ENCODE results near the gene DAZAP2. TPM values are rescaled to one million over a fixed set of nuclear protein-coding genes. Genes with fewer than 3 reads are reported as not detected.
"Not testable (repeated sequence)": the region's sequence is repeated elsewhere in the genome, so short reads cannot be mapped to it uniquely, and the experiment has no call there.

DAZAP2 gene
- total RNA-seq, 2 experiments from 2014 or later = 106 to 119 TPM

DNA sequence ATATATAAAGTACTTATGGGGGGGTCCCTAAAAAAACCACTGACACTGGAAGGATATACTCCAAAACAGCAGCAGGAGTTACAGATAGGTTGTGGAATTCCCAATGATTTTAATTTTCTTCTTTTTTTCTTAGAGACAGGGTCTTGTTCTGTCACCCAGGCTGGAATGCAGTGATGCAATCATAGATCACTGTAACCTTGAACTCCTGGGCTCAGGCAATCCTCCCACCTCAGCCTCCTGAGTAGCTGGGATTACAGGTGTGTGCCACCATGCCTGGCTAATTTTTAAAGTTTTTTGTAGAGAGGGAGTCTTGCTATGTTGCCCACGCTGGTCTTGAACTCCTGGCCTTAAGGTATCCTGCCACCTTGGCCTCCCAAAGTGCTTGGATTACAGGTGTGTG is 21.0 kb downstream of the DAZAP2 start:
- CTCF ChIA-PET = interaction anchor here (0.7 to 1.4 kb wide), 2 partner anchors 16 to 81 kb away, joined by 3 to 4 read pairs; no protein-coding TSS in a partner anchor
- H3K4me3 Mint-ChIP-seq; H3K27ac Mint-ChIP-seq; POLR2A ChIA-PET; H3K36me3 Mint-ChIP-seq; H3K27me3 Mint-ChIP-seq; H3K4me1 Mint-ChIP-seq (ENCODE audit: low read depth); DNase-seq; H3K9me3 Mint-ChIP-seq; intact Hi-C loops (cut with micrococcal nuclease): not testable (repeated sequence)

DNA sequence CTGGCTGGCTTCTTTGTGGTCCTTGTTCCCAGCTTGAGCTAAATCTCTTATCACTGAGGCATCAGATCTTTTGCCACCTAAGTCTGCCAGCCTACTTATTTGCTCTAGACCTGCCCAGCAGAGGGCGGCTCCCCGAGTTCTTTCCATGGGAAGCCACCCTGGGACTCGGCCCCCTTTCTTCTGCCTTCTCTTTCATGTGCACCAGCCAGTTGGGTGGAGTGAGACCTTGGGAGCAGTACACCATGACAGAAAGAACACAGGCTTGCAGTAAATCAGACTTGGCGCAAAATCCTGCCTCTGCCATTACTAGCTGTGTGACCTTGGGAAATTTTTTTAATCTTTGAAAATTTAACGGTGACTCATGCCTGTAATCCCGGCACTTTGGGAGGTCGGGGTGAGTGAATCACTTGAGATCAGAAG is 24.1 kb downstream of the DAZAP2 start:
- intact Hi-C loops (cut with micrococcal nuclease) = loop anchor here (10.0 kb wide), 1 partner anchor 272 kb away; no protein-coding TSS in a partner anchor
- no peak overlapping the region for H3K27ac Mint-ChIP-seq
- no peaks in the 10 kb centered on the region for H3K27me3 Mint-ChIP-seq
- H3K36me3 Mint-ChIP-seq = no peaks in the 10 kb centered on the region
- peak; percentile 57 for DNase-seq
- H3K4me3 Mint-ChIP-seq = no peak overlapping the region
- POLR2A ChIA-PET = interaction anchor here (0.7 to 1.3 kb wide), 2 partner anchors 8 to 29 kb away, joined by 3 read pairs; no protein-coding TSS in a partner anchor
- H3K9me3 Mint-ChIP-seq = no peaks in the 10 kb centered on the region
- CTCF ChIA-PET = interaction anchor here (0.9 to 4.2 kb wide), 7 partner anchors 8 to 87 kb away, joined by 3 to 42 read pairs (median 7); no protein-coding TSS in a partner anchor
- peaks cover 18% of the 10 kb centered on the region for H3K4me1 Mint-ChIP-seq (ENCODE audit: low read depth)

DNA sequence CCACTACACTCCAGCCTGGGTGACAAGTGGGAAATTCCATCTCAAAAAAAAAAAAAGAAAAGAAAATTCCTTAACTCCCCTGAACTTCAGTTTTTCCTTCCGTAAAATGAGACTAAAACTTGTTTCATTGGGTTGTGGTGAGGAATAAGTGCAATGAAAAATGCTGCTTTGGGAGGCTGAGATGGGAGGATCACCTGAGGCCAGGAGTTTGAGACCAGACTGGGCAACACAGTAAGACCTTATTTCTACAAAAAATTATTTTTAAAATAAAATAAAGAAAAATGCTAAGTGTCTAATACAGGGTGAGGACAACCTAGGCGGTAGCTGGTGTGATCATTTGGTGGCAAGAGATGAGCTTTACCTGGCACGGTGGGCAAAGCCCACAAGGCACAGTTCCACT is 24.7 kb downstream of the DAZAP2 start:
- POLR2A ChIA-PET = interaction anchor here (0.7 to 1.3 kb wide), 2 partner anchors 8 to 29 kb away, joined by 3 read pairs; no protein-coding TSS in a partner anchor
- H3K4me1 Mint-ChIP-seq (ENCODE audit: low read depth) = peaks cover 18% of the 10 kb centered on the region
- H3K27ac Mint-ChIP-seq = no peak overlapping the region
- CTCF ChIA-PET = interaction anchor here (0.9 to 4.2 kb wide), 5 partner anchors 10 to 78 kb away, joined by 3 to 42 read pairs (median 7); no protein-coding TSS in a partner anchor
- H3K4me3 Mint-ChIP-seq = no peak overlapping the region
- H3K36me3 Mint-ChIP-seq = no peaks in the 10 kb centered on the region
- DNase-seq = no peak
- intact Hi-C loops (cut with micrococcal nuclease) = loop anchor here (10.0 kb wide), 1 partner anchor 271 kb away; no protein-coding TSS in a partner anchor
- no peaks in the 10 kb centered on the region for H3K27me3 Mint-ChIP-seq
- no peaks in the 10 kb centered on the region for H3K9me3 Mint-ChIP-seq

GRCh38 chr12:51264297-51264696 is 25.7 kb downstream of the DAZAP2 start:
- DNase-seq = no peak
- Mint-ChIP-seq H3K27ac (no peak overlapping the region), H3K4me1 (ENCODE audit: low read depth) (peaks cover 23% of the 10 kb centered on the region), H3K9me3 (no peaks in the 10 kb centered on the region), H3K4me3 (no peak overlapping the region), H3K36me3 (no peaks in the 10 kb centered on the region), H3K27me3 (no peaks in the 10 kb centered on the region)
- ChIA-PET CTCF (interaction anchor here (4.2 kb wide), 1 partner anchor 77 kb away, joined by 42 read pairs; no protein-coding TSS in a partner anchor), POLR2A (interaction anchor here (0.7 kb wide), 1 partner anchor 37 kb away, joined by 3 read pairs; no protein-coding TSS in a partner anchor)
- intact Hi-C loops (cut with micrococcal nuclease) = loop anchor here (10.0 kb wide), 1 partner anchor 271 kb away; no protein-coding TSS in a partner anchor

- no peak for DNase-seq
- Mint-ChIP-seq H3K4me3 (no peak overlapping the region), H3K27ac (no peak overlapping the region), H3K9me3 (no peaks in the 10 kb centered on the region), H3K36me3 (no peaks in the 10 kb centered on the region), H3K27me3 (no peaks in the 10 kb centered on the region), H3K4me1 (ENCODE audit: low read depth) (peaks cover 25% of the 10 kb centered on the region)
- CTCF ChIA-PET = no interaction called here
- intact Hi-C loops (cut with micrococcal nuclease) = loop anchor here (10.0 kb wide), 1 partner anchor 270 kb away; no protein-coding TSS in a partner anchor
- POLR2A ChIA-PET = interaction anchor here (0.7 kb wide), 1 partner anchor 36 kb away, joined by 3 read pairs; no protein-coding TSS in a partner anchor
Measured at GRCh38 chr12:51265024-51265423, 26.4 kb downstream of the DAZAP2 start.

GRCh38 chr12:51269174-51270066 is 30.8 kb downstream of the DAZAP2 start:
- H3K27ac Mint-ChIP-seq = no peak overlapping the region
- peaks cover 10% of the 10 kb centered on the region for H3K27me3 Mint-ChIP-seq
- POLR2A ChIA-PET = interaction anchor here (0.8 kb wide), 1 partner anchor 72 kb away, joined by 4 read pairs; no protein-coding TSS in a partner anchor

DNA sequence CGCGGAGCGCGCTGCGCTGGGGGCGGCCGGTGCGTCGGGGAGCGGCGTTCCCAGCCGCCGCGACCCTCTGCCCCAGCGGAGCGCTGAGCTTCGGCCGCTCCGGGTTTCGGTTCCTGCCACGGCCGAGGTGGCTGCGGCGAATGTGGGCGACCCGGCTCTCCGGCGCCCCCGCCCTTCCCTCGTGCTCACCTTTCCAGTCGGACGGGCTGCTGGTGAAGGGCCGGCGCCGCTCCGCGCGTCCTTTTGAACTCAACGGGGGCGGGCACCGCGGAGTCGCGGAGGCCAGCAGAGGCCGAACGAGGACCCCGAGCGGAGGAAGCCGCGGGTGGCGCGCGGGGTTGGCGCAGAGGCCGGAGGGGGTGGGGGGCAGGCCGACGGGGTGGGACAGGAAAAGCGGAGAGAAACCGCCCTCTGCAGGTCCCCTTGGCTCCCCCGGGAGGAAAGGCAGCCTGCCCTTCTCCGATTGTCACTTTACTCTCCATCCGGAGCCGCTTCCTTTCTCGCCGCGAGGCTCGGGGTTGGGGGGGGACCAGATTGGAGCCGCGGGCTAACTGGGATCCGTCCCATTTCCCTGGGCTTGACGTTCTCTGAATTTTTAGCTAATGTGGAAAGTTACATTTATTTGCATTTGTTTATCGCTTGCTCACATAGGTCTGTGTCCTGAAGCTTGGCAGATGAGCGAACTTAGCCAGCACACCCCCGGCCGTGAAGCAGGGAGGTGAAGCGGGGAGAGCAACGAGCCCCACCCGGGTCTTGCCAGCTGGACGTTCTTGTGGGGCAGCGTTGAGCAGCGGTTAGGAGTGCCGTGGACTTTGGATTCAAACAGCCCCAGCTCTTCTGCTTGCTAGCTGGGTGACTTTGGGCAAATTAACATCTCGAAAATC is 31.7 kb downstream of the DAZAP2 start, which contains the start of gene SMAGP:
SMAGP (minus strand) TSS at position 349 of the 884 bp plus-strand sequence. CDS start 1,137 bp downstream, outside the sequence.
- Mint-ChIP-seq H3K9me3 (no peaks in the 10 kb centered on the region), H3K27me3 (peaks cover 10% of the 10 kb centered on the region), H3K36me3 (no peaks in the 10 kb centered on the region), H3K4me1 (ENCODE audit: low read depth) (peaks cover 21% of the 10 kb centered on the region), H3K4me3 (peak within 1 kb of the TSS; percentile 78), H3K27ac (no peak within 1 kb of the TSS)
- intact Hi-C loops (cut with micrococcal nuclease) = loop anchor here (2.0 kb wide), 1 partner anchor 52 kb away; no protein-coding TSS in a partner anchor
- peak; percentile 56 for DNase-seq
- CTCF ChIA-PET = interaction anchor here (0.9 to 6.2 kb wide), 8 partner anchors 8 to 91 kb away, joined by 3 to 118 read pairs (median 4); partner anchors contain the start of genes DAZAP2 and POU6F1
- POLR2A ChIA-PET = interaction anchor here (1.1 to 1.4 kb wide), 4 partner anchors 8 to 52 kb away, joined by 3 to 4 read pairs (median 4); partner anchors contain the start of gene POU6F1

More at GRCh38 chr12:51269174-51270066, 30.8 kb downstream of the DAZAP2 start:
- Mint-ChIP-seq H3K9me3 (no peaks in the 10 kb centered on the region), H3K36me3 (no peaks in the 10 kb centered on the region), H3K4me1 (ENCODE audit: low read depth) (peaks cover 27% of the 10 kb centered on the region), H3K4me3 (peak overlapping the region; percentile 60)
- intact Hi-C loops (cut with micrococcal nuclease) = loop anchor here (1.0 to 10.0 kb wide), 3 partner anchors 53 to 265 kb away; no protein-coding TSS in a partner anchor
- CTCF ChIA-PET = interaction anchor here (0.6 to 6.2 kb wide), 10 partner anchors 8 to 128 kb away, joined by 3 to 118 read pairs (median 4); partner anchors contain the start of gene DAZAP2
- DNase-seq = peak; percentile 76

GRCh38 chr12:51270951-51271518 is 32.4 kb downstream of the DAZAP2 start:
- Mint-ChIP-seq H3K27ac (no peak overlapping the region), H3K36me3 (no peaks in the 10 kb centered on the region), H3K9me3 (no peaks in the 10 kb centered on the region), H3K4me3 (peak overlapping the region; percentile 78), H3K4me1 (ENCODE audit: low read depth) (peaks cover 18% of the 10 kb centered on the region), H3K27me3 (peaks cover 10% of the 10 kb centered on the region)
- no peak for DNase-seq
- intact Hi-C loops (cut with micrococcal nuclease) = loop anchor here (2.0 kb wide), 1 partner anchor 52 kb away; no protein-coding TSS in a partner anchor
- CTCF ChIA-PET = interaction anchor here (0.9 to 6.2 kb wide), 5 partner anchors 9 to 70 kb away, joined by 4 to 118 read pairs (median 6); partner anchors contain the start of genes DAZAP2 and POU6F1
- POLR2A ChIA-PET = interaction anchor here (0.6 to 1.4 kb wide), 5 partner anchors 8 to 507 kb away, joined by 3 to 4 read pairs (median 3); partner anchors contain the start of genes ATF1 and POU6F1

DNA sequence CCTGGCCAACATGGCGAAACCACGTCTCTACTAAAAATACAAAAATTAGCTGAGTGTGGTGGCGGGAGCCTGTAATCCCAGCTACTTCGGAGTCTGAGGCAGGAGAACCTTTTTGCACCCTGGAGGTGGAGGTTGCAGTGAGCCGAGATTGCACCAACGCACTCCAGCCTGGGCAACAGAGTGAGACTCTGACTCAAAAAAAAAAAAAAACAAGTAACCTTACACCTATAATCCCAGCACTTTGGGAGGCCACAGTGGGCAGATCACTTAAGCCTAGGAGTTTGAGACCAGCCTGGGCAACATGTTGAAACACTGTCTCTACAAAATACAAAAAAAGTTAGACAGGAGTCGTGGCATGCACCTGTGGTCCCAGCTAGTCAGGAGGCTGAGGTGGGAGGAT is 34.2 kb downstream of the DAZAP2 start:
- H3K9me3 Mint-ChIP-seq; DNase-seq; H3K4me3 Mint-ChIP-seq; H3K27me3 Mint-ChIP-seq; CTCF ChIA-PET; intact Hi-C loops (cut with micrococcal nuclease); H3K27ac Mint-ChIP-seq; H3K36me3 Mint-ChIP-seq; POLR2A ChIA-PET: not testable (repeated sequence)
- H3K4me1 Mint-ChIP-seq (ENCODE audit: low read depth) = peaks cover 18% of the 10 kb centered on the region

GRCh38 chr12:51275088-51275487 is 36.5 kb downstream of the DAZAP2 start:
- Mint-ChIP-seq H3K36me3 (no peaks in the 10 kb centered on the region), H3K27me3 (peaks cover 10% of the 10 kb centered on the region), H3K27ac (no peak overlapping the region), H3K9me3 (no peaks in the 10 kb centered on the region), H3K4me1 (ENCODE audit: low read depth) (peaks cover 11% of the 10 kb centered on the region), H3K4me3 (no peak overlapping the region)
- no peak for DNase-seq
- ChIA-PET POLR2A (no interaction called here), CTCF (interaction anchor here (1.0 to 2.5 kb wide), 2 partner anchors 15 to 66 kb away, joined by 3 to 8 read pairs; no protein-coding TSS in a partner anchor)
- intact Hi-C loops (cut with micrococcal nuclease) = no loop called here

Data from activated CD4-positive, alpha-beta memory T cell treated with anti-CD3 and anti-CD28 coated beads for 36 hours (primary cell).